B cell (primary cell): Measurements from ENCODE around the gene PTPN4. TPM values are rescaled to one million over a fixed set of nuclear protein-coding genes. Genes with fewer than 3 reads are reported as not detected.

ENCODE experiments used
- ATAC-seq: fragments of 200-7000 bp; cut with Tn5 transposase; one replicate; pipeline ENCODE4 v1.10.0; 2021; ENCODE audit warnings: low read depth, mild to moderate bottlenecking, moderate number of reproducible peaks, moderate library complexity
- CTCF ChIA-PET: fragments of 350-600 bp; sonication (Branson Sonifier 250); formaldehyde crosslinking; loops from one replicate; lab custom pipeline; 2021; ENCODE audit warnings: antibody characterized with exemption, inconsistent platforms; lab: Charles Lee
- POLR2A ChIA-PET: fragments of 350-600 bp; sonication (Branson Sonifier 250); formaldehyde crosslinking; loops from one replicate; lab custom pipeline; 2021; ENCODE audit warnings: antibody characterized with exemption; lab: Charles Lee
- DNase-seq: peaks from one replicate; pipeline ENCODE4 v3.0.0; 2013
- H2AFZ ChIP-seq: 2 replicates; pipeline ENCODE4 v1.6.1; 2012; ENCODE audit warnings: mild to moderate bottlenecking, low read depth, low read length; ENCODE audit not compliant: insufficient read depth, poor library complexity, severe bottlenecking
- H3K27ac ChIP-seq, 2 donors: 1 replicate in 1 of 2; 2 replicates in 1 of 2; pipeline ENCODE4 v1.5.1; 2012 to 2013; ENCODE audit warnings: low read length in 2 of 2, mild to moderate bottlenecking in 2 of 2, moderate library complexity in 1 of 2
- H3K27me3 ChIP-seq, 4 experiments: fragments of 200-600 bp in 1 of 4; sonication (generic) in 1 of 4; replicated peaks in 1 of 4; 1 replicate in 2 of 4; 2 replicates in 2 of 4; pipeline versions ENCODE4 v1.6.1 to v1.7.0; 2013 to 2016; ENCODE audit warnings: low read length in 3 of 4, mild to moderate bottlenecking in 2 of 4, mixed read lengths in 1 of 4, moderate library complexity in 1 of 4; ENCODE audit not compliant: insufficient read depth in 4 of 4, control insufficient read depth in 3 of 4; ENCODE audit errors: control extremely low read depth in 1 of 4
- H3K36me3 ChIP-seq, 2 experiments: replicated peaks in 1 of 2; 1 replicate in 1 of 2; 2 replicates in 1 of 2; pipeline versions ENCODE4 v1.6.1 to v1.7.1; 2013; ENCODE audit warnings: low read length in 1 of 2; ENCODE audit not compliant: insufficient read depth in 2 of 2, control insufficient read depth in 1 of 2; ENCODE audit errors: control extremely low read depth in 1 of 2, extremely low read depth in 1 of 2
- H3K4me1 ChIP-seq, 2 donors: fragments of 200-600 bp in 1 of 2; sonication (generic) in 1 of 2; 1 replicate in 1 of 2; 2 replicates in 1 of 2; pipeline versions ENCODE4 v1.5.1 to v1.6.1; 2013 to 2017; ENCODE audit warnings: low read length in 2 of 2; ENCODE audit not compliant: control insufficient read depth in 2 of 2, insufficient read depth in 2 of 2
- H3K4me2 ChIP-seq: replicated peaks from 2 replicates; pipeline ENCODE3; 2012; ENCODE audit warnings: mild to moderate bottlenecking, low read depth, low read length; ENCODE audit not compliant: poor library complexity, severe bottlenecking
- H3K4me3 ChIP-seq, 5 experiments: fragments of 200-600 bp in 1 of 5; sonication (generic) in 1 of 5; 1 replicate in 3 of 5; 2 replicates in 2 of 5; pipeline versions ENCODE4 v1.5.1 to v1.7.0; 2011 to 2016; ENCODE audit warnings: low read length in 4 of 5, mild to moderate bottlenecking in 4 of 5, low read depth in 2 of 5, control low read depth in 1 of 5, moderate library complexity in 1 of 5; ENCODE audit not compliant: insufficient read depth in 1 of 5; ENCODE audit errors: control extremely low read depth in 1 of 5, extremely low read depth in 1 of 5
- H3K79me2 ChIP-seq: fragments of 200-600 bp; sonication (generic); one replicate; pipeline ENCODE4 v1.6.0; 2016; ENCODE audit warnings: low read length; ENCODE audit not compliant: control insufficient read depth, insufficient read depth
- H3K9ac ChIP-seq: fragments of 200-600 bp; sonication (generic); 2 replicates; pipeline ENCODE4 v1.6.1; 2017; ENCODE audit warnings: mild to moderate bottlenecking, low read length, moderate library complexity
- H3K9me3 ChIP-seq, 3 donors: one replicate each; pipeline versions ENCODE4 v1.6.1 to v1.7.1; 2013; ENCODE audit warnings: low read length in 2 of 3; ENCODE audit not compliant: control insufficient read depth in 2 of 3, insufficient read depth in 1 of 3; ENCODE audit errors: control extremely low read depth in 1 of 3
- H4K20me1 ChIP-seq: 2 replicates; pipeline ENCODE4 v1.6.0; 2012; ENCODE audit warnings: mild to moderate bottlenecking, low read length; ENCODE audit not compliant: insufficient read depth, control insufficient read depth, poor library complexity, severe bottlenecking
- H3K27ac Mint-ChIP-seq: one replicate; pipeline ENCODE4 v1.8.0; 2021; ENCODE audit warnings: mixed read lengths
- H3K27me3 Mint-ChIP-seq: one replicate; pipeline ENCODE4 v1.8.0; 2021; ENCODE audit warnings: mixed read lengths
- H3K4me1 Mint-ChIP-seq: one replicate; pipeline ENCODE4 v1.8.0; 2021; ENCODE audit warnings: mixed read lengths
- H3K4me3 Mint-ChIP-seq: one replicate; pipeline ENCODE4 v1.8.0; 2021; ENCODE audit warnings: mixed read lengths
- H3K9me3 Mint-ChIP-seq: one replicate; pipeline ENCODE4 v1.8.0; 2022; ENCODE audit warnings: mixed read lengths; ENCODE audit not compliant: insufficient read depth
- EZH2 ChIP-seq: IDR thresholded peaks from 2 replicates; pipeline ENCODE4 v1.6.1; 2012; ENCODE audit warnings: borderline replicate concordance, low read depth, mild to moderate bottlenecking, moderate library complexity, low read length; ENCODE audit not compliant: insufficient read depth, poor library complexity, severe bottlenecking
- WGBS: methylation state at CpG from one replicate; pipeline ENCODE4 v1.1.5; 2013; ENCODE audit warnings: missing lambda C conversion rate; ENCODE audit not compliant: insufficient coverage; 5-methylcytosine and 5-hydroxymethylcytosine counted together
- intact Hi-C: fragments of 100-400 bp; cut with micrococcal nuclease; formaldehyde crosslinking; loops from one replicate; pipeline ENCODE4 v1.10.0; 2022
- polyA plus RNA-seq: library from polyadenylated mRNA; depleted of rRNA; stranded (reverse); fragments of >200 nt; gene quantifications from 2 replicates; pipeline ENCODE4 v1.2.3, GENCODE V29; 2012
- total RNA-seq, 2 donors: library from RNA; stranded (reverse); fragments of 120-200 nt in 1 of 2; gene quantifications; 1 replicate in 1 of 2; 2 replicates in 1 of 2; pipeline versions ENCODE4 v1.2.3 to v1.2.4, GENCODE V29; 2013 to 2022
- TF ChIP-seq, protein P1 (sequence below): fragments of 200-600 bp; IDR thresholded peaks from one replicate; pipeline ENCODE4 v1.8.0; 2022; ENCODE audit warnings: antibody characterized with exemption, mild to moderate bottlenecking

PTPN4 gene
- total and polyA plus RNA-seq, 2 donors (not counting 1 experiment from before 2014, with no cell fraction given): 12.6 to 54.8 TPM

GRCh38 chr2:119859528-119859927 lies 99.8 kb downstream of the PTPN4 start:
- Histone ChIP-seq H3K27me3 (no peaks in the 10 kb centered on the region), H3K4me2 (no peak overlapping the region), H3K4me3 (no peak overlapping the region), H3K36me3 (peaks cover 0 to 2% of the 10 kb centered on the region in 2 experiments), H3K4me1 (peaks cover 0 to 10% of the 10 kb centered on the region in 2 donors), H2AFZ (no peak overlapping the region), H3K79me2 (peaks cover 34% of the 10 kb centered on the region), H3K9ac (no peak overlapping the region), H4K20me1 (peaks cover 9% of the 10 kb centered on the region), H3K9me3 (no peaks in the 10 kb centered on the region), H3K27ac (no peak overlapping the region)
- ATAC-seq: no peak
- 100% methylated on average over 2 of the region's 4 CpGs for WGBS
- ChIA-PET CTCF (no interaction called here), POLR2A (no interaction called here)
- intact Hi-C loops: no loop called here
- peaks cover 35% of the 10 kb centered on the region for H3K4me1 Mint-ChIP-seq
- H3K27ac Mint-ChIP-seq: no peak overlapping the region
- TF ChIP-seq, protein P1, sequence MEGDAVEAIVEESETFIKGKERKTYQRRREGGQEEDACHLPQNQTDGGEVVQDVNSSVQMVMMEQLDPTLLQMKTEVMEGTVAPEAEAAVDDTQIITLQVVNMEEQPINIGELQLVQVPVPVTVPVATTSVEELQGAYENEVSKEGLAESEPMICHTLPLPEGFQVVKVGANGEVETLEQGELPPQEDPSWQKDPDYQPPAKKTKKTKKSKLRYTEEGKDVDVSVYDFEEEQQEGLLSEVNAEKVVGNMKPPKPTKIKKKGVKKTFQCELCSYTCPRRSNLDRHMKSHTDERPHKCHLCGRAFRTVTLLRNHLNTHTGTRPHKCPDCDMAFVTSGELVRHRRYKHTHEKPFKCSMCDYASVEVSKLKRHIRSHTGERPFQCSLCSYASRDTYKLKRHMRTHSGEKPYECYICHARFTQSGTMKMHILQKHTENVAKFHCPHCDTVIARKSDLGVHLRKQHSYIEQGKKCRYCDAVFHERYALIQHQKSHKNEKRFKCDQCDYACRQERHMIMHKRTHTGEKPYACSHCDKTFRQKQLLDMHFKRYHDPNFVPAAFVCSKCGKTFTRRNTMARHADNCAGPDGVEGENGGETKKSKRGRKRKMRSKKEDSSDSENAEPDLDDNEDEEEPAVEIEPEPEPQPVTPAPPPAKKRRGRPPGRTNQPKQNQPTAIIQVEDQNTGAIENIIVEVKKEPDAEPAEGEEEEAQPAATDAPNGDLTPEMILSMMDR: no peak
- TF ChIP-seq EZH2: no peak
- no peaks in the 10 kb centered on the region for H3K27me3 Mint-ChIP-seq
- DNase-seq: no peak
- H3K4me3 Mint-ChIP-seq: no peak overlapping the region
- H3K9me3 Mint-ChIP-seq: peaks cover 3% of the 10 kb centered on the region

DNA sequence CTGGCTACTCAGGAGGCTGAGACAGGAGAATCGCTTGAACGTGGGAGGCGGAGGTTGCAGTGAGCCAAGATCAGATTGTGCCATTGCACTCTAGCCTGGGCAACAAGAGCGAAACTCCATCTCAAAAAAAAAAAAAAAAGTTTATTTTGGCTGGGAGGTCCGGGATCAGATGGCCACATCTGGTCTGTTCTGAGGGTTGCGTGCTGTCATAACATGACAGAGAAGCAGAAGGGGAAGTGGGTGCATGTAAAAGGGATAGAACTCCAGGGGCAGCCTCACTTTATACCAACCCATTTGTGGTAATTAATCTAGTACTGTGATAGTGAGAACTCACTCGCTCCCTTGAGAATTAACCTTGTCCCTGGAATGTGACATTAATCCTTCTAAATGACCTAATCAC lies 101.2 kb downstream of the PTPN4 start:
- H3K27ac ChIP-seq: no peak overlapping the region

More for the DNA sequence above, 101.2 kb downstream of the PTPN4 start:
- CTCF ChIA-PET: no interaction called here
- H2AFZ ChIP-seq: no peak overlapping the region
- no peak overlapping the region for H3K4me2 ChIP-seq
- H3K4me3 ChIP-seq: no peak overlapping the region
- intact Hi-C loops: no loop called here
- Mint-ChIP-seq H3K27me3 (no peaks in the 10 kb centered on the region), H3K4me1 (peaks cover 37% of the 10 kb centered on the region), H3K27ac (no peak overlapping the region), H3K9me3 (no peaks in the 10 kb centered on the region), H3K4me3 (no peak overlapping the region)
- no peaks in the 10 kb centered on the region for H3K27me3 ChIP-seq
- DNase-seq: no peak
- no peak for TF ChIP-seq EZH2
- TF ChIP-seq, protein P1: no peak
- peaks cover 0 to 10% of the 10 kb centered on the region in 2 donors for H3K4me1 ChIP-seq
- H3K9me3 ChIP-seq: no peaks in the 10 kb centered on the region
- H3K79me2 ChIP-seq: peaks cover 21% of the 10 kb centered on the region
- 60% methylated on average over 2 of the region's 7 CpGs for WGBS
- no peak overlapping the region for H3K9ac ChIP-seq
- no peak for ATAC-seq
- peaks cover 0 to 4% of the 10 kb centered on the region in 2 experiments for H3K36me3 ChIP-seq
- H4K20me1 ChIP-seq: peaks cover 1% of the 10 kb centered on the region
- POLR2A ChIA-PET: no interaction called here
